Smooth muscle cell of the brain vasculature (primary cell): ENCODE measurements around the gene RASGRF1.
"Not testable (repeated sequence)": the region's sequence is repeated elsewhere in the genome, so short reads cannot be mapped to it uniquely, and the experiment has no call there.

Experiments used
- DNase-seq: peaks from one replicate; pipeline ENCODE4 v3.0.0-alpha.2; 2012; ENCODE audit warnings: low read depth, low spot score

Gene RASGRF1

DNA sequence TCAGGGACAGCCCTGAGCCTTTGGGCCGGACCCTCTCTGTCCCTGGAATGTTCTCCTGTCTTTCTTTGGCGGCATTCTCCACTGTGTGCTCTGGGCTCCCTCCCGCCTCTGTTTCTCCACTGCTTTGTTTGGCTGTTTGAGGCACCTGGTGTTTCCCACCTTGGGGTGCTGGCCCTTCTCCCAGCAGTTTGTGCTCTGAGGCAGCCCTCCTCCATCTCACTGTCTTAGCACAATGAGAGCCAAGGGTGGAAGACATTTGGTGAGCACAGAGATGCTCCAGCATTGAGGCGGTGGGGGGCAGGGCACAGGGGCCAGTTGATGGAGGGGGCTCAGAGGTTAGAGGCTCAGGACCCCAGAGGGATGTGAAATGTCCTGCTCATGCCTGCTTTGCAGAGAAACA is 54.3 kb downstream of the RASGRF1 start:
- DNase-seq, result no peak

DNA sequence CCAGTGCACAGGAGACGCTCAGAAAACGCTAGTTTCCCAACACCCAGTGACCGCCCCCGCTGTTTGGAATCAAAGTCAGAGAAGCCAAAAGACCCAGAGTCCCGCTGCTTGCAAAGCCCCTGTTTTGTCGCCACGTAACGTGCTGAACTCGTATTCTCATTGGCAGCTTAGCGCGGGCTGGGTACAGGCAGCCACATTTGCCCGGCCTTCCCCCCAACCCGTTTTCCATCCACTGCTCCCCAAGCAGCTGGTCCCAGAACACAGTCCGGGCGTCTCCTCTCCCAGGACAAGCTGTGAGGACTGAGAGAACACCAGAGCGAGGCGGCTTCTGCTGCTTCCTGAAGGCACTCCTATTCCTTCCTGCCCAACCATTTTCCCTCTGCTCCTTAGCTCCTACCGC is 54.8 kb downstream of the RASGRF1 start:
- DNase-seq, result no peak

DNA sequence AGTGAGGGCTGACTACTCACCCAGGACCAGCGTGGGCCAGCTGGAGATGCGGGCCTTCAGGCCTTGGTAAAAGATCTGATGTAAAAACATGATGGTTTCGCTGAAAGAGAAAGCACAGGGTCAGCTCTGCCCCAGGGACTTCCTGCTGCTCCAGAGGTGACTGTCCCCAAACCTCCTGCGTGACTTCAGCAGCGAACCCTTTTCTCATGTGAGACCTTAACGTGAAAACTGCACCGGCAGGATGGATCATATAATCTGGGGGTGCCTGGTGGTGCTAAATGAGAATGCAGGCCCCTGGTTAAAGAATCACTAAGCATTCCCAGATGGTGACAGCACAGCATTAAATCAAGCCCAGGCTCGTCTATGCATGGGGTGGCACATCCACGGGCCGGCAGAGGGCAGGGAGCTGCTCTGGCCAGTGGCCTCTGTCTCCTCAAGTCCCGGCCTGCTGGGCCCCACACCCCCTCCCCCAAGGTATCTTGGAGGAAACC is 55.4 kb downstream of the RASGRF1 start:
- no peak for DNase-seq

GRCh38 chr15:79034284-79034683 is 56.3 kb downstream of the RASGRF1 start:
- no peak for DNase-seq

GRCh38 chr15:79032656-79033055 is 57.9 kb downstream of the RASGRF1 start:
- DNase-seq, result no peak

GRCh38 chr15:79031821-79032220 is 58.8 kb downstream of the RASGRF1 start:
- no peak for DNase-seq

DNA sequence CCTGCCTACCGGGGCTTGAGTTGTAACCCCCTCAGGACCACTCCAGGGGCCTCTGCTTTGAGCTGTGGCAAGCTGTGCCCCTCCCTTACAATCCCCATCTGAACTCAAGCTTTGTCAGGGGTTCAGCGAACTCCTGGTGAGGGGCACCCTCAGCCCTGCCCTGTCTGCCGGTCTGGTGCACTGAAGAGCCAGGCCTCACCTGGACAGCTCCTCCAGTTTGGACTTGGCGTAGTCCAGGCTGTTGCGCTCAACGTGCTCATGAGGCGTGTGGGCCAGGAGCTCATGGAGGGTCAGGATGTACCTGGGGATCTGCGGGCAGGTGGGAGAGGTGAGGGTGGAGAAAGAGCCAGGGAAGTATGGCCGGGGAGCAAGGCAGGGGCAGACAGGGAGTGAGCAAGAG is 59.4 kb downstream of the RASGRF1 start:
- DNase-seq, result no peak

GRCh38 chr15:79030470-79030869 is 60.1 kb downstream of the RASGRF1 start:
- no peak for DNase-seq

DNA sequence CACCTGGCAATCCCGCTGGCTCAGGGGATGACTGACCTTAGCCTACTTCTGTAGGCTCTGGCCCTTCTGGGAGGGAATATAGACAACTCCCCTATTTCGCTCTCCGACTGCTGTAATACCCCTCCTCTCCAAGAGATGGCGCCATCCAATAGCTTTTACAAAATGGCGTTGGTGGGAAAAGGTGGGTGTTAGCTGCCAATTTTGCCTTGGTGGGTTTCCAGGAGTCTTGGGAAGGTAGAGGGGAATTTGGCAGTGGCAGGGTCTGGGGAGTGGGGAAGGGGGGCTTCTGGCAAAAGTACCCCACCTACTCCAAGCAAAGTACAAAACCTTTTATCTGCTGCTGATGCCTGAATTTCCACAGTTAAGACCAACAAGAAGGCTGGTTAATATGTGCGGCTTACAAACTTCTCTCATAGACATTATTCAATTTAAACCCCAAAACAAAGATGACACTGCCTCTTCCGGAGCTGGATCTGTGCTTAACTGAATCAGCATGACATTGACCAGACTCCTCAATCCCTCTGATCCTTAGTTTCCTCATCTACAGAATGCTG is 62.1 kb downstream of the RASGRF1 start:
- no peak for DNase-seq

GRCh38 chr15:79027532-79028410 is 62.8 kb downstream of the RASGRF1 start:
- DNase-seq, result no peak

- no peak for DNase-seq
Observed at GRCh38 chr15:79025802-79026201, 64.8 kb downstream of the RASGRF1 start.

GRCh38 chr15:79025201-79025600 is 65.4 kb downstream of the RASGRF1 start:
- no peak for DNase-seq

GRCh38 chr15:79024493-79024892 is 66.1 kb downstream of the RASGRF1 start:
- not testable (repeated sequence) for DNase-seq

DNA sequence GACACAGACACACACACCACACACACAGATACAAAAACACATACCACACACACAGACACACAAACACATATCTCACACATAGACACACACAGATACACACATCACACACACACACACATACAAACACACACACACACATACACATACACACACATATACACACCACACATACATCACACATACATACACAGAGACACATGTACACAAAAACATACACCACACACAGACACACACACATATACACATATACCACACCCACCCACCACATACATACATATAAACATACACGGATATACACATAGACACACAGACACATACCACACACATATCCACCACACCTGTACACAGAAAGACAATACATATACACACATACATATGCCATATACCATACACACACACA is 66.7 kb downstream of the RASGRF1 start:
- DNase-seq, result no peak

DNA sequence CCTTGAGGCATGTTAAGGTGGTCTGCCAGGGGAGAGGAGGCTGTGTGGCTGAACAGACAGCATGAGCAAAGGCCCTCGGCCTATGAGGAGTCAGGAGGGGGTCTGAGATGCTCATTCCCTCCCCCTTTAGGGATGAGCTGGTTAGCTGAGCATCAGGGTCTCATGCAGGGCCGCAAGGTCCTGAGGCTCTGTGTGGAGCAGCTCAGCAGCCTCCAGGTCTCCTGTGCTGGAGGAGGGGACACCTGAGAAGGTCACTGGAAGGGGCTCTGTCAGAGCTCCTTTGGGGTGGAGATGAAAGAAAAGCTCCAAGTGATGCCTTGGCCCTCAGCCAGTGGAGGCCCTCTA is 67.1 kb downstream of the RASGRF1 start:
- no peak for DNase-seq

GRCh38 chr15:79018960-79019359 is 71.6 kb downstream of the RASGRF1 start:
- DNase-seq, result no peak

- no peak for DNase-seq
Observed at GRCh38 chr15:79017953-79018352, 72.6 kb downstream of the RASGRF1 start.

- no peak for DNase-seq
Observed at GRCh38 chr15:79016527-79017170, 73.9 kb downstream of the RASGRF1 start.

GRCh38 chr15:79015416-79015815 is 75.2 kb downstream of the RASGRF1 start:
- no peak for DNase-seq

DNA sequence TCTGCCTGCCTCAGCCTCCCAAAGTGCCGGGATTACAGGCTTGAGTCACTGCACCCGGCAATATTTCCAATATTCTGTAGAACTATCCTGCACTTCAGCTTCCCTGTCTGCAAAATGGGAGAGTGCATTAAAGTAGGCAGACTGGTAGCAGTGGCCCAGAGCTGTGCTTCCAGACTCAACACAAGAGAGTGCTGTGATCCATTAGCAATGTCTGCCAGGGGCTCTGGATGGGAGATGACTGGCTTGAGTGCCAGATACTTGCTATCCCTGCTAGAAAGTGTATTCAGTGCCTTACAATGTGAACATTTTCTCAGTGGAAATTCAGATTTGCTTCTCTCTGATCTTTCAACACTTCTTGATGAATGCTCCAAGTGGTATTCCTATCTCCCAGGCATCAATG is 80.3 kb downstream of the RASGRF1 start:
- no peak for DNase-seq

DNA sequence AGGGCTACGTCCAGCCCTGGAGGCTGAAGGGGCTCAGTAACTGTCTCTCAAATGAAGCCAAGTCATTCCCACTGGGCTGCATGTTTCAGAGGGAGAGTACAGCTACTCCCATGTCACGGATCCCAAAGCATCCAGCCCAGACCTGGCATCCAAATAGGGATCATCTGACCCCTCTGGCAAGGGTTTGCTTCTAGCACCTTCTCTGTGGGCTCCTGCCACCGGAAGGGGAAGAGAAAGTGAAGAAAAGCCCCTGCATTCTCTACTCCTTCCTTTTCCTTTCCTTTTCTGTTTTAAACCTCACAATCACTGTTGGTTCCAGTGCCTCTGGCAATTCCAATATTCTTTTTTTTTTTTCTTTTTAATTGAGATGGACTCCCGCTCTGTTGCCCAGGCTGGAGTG is 81.2 kb downstream of the RASGRF1 start:
- no peak for DNase-seq

DNA sequence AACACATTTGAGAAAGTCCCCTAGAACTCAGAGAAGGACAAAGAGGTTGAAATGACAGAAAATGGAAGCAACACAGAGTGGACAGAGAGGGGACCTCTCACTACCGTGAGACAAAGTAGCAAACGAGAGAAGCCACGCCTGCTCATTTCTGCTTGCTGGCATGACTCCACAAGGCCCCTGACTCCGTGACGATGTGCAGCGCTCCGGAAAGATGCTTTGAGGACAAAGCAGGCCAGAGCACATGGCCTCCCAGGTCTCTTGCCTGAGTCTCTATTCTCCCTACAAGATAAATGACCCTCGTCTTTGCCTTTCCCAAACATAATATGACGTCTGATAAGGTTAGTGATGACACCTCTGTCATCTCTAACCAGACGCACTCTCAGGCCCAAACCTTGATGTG is 81.9 kb downstream of the RASGRF1 start:
- no peak for DNase-seq

DNA sequence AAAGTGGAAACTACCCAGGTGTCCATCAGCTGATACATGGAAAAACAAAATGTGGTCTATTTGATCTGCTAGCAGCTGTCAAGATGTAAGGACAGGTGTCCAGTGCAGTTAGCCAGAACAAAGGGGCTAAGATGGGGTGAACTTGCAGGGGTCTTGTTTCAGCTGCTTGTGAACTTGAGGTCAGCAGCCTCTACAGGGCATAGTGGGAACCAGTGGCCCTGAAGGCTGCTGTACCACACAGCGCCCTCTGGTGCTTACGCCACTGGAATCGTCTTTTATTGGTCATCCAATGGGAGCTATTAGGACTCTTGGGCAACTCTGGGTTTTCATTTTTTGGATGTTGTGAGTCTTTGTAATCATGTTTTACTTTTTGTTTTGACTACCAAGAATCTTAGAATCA is 83.5 kb downstream of the RASGRF1 start:
- no peak for DNase-seq
